Glutamatergic neuron (in vitro differentiated cells): Measurements from ENCODE around the gene KPRP. TPM values are rescaled to one million over a fixed set of nuclear protein-coding genes. Genes with fewer than 3 reads are reported as not detected.

Experiments
- DNase-seq: peaks from one replicate; pipeline ENCODE4 v3.0.0; 2022
- H3K27ac Mint-ChIP-seq: one replicate; pipeline ENCODE4 v1.8.0; 2020; ENCODE audit warnings: mild to moderate bottlenecking, mixed read lengths, inconsistent platforms; ENCODE audit not compliant: unreplicated experiment
- H3K27me3 Mint-ChIP-seq: one replicate; pipeline ENCODE4 v1.8.0; 2020; ENCODE audit warnings: mild to moderate bottlenecking, moderate library complexity, mixed read lengths, inconsistent platforms; ENCODE audit not compliant: unreplicated experiment
- H3K36me3 Mint-ChIP-seq: one replicate; pipeline ENCODE4 v1.8.0; 2020; ENCODE audit warnings: mild to moderate bottlenecking, mixed read lengths, inconsistent platforms; ENCODE audit not compliant: unreplicated experiment
- H3K4me1 Mint-ChIP-seq: one replicate; pipeline ENCODE4 v1.8.0; 2020; ENCODE audit warnings: mild to moderate bottlenecking, low read depth, mixed read lengths, inconsistent platforms; ENCODE audit not compliant: unreplicated experiment
- H3K4me3 Mint-ChIP-seq: one replicate; pipeline ENCODE4 v1.8.0; 2020; ENCODE audit warnings: mild to moderate bottlenecking, mixed read lengths, inconsistent platforms; ENCODE audit not compliant: unreplicated experiment
- H3K9me3 Mint-ChIP-seq: one replicate; pipeline ENCODE4 v1.8.0; 2020; ENCODE audit warnings: mild to moderate bottlenecking, moderate library complexity, mixed read lengths, inconsistent platforms; ENCODE audit not compliant: unreplicated experiment
- CTCF ChIP-seq: fragments of 200-600 bp; sonication (generic); IDR thresholded peaks from one replicate; pipeline ENCODE4 v1.5.0; 2021; ENCODE audit not compliant: partially characterized antibody, unreplicated experiment
- total RNA-seq: library from RNA; stranded (reverse); fragmentation: NEBNext Ultra II Directional; extraction: Animal tissue kit (Norgen Biotek cat#: 25700); gene quantifications from one replicate; pipeline ENCODE4 v1.2.1, GENCODE V29; 2021; ENCODE audit not compliant: unreplicated experiment

KPRP gene
- total RNA-seq, 1 donor from 2014 or later = not detected

DNA sequence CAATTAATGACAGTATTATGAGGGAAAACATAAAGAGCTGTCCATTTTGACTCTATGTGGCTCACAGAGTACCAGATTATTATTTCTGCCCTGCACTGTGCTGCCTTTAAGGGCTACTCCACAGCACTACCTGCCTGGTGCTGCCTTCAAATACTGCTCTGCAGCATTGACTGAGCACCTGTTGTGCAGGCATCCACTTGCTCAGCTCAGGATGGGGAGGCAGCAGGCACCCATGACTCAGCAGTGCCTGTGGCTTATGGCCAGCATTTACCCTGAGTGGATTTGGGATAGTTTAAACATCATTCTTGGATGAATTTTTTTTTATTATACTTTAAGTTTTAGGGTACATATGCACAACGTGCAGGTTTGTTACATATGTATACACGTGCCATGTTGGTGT lies 953 bp upstream of the KPRP start:
- Mint-ChIP-seq H3K9me3 (no peaks in the 10 kb centered on the region), H3K4me3 (no peak overlapping the region), H3K27me3 (peaks cover 4% of the 10 kb centered on the region), H3K36me3 (no peaks in the 10 kb centered on the region), H3K27ac (no peak overlapping the region), H3K4me1 (no peaks in the 10 kb centered on the region)
- no peak for TF ChIP-seq CTCF
- no peak for DNase-seq

DNA sequence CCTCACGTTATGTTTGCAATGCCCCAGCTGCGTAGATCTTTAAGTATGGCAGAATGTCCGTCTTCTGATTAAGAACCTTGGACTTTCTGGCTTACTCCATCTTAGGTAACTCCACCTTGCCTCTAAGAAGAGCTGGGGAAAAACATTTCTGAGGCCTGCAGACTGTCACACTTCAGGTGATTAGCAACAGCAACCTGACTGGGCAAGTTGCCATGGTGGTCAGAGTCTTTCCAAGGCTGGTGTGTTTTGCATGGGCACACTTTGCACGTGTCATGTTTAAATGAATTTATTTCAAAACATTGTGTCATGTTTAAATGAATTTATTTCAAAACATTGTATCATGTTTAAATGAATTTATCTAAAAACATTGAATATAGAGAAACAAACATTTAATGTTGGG lies 811 bp downstream of the KPRP start:
- no peak for TF ChIP-seq CTCF
- Mint-ChIP-seq H3K4me1 (no peaks in the 10 kb centered on the region), H3K4me3 (no peak overlapping the region), H3K27me3 (peaks cover 4% of the 10 kb centered on the region), H3K9me3 (no peaks in the 10 kb centered on the region), H3K36me3 (no peaks in the 10 kb centered on the region), H3K27ac (no peak overlapping the region)
- DNase-seq = no peak

- Mint-ChIP-seq H3K4me1 (no peaks in the 10 kb centered on the region), H3K27me3 (peaks cover 4% of the 10 kb centered on the region), H3K9me3 (no peaks in the 10 kb centered on the region), H3K4me3 (no peak overlapping the region), H3K27ac (no peak overlapping the region), H3K36me3 (no peaks in the 10 kb centered on the region)
- no peak for TF ChIP-seq CTCF
- DNase-seq = no peak
Observed at GRCh38 chr1:152759453-152760173, 1.8 kb downstream of the KPRP start.

GRCh38 chr1:152760551-152761190 lies 2.8 kb downstream of the KPRP start:
- no peak for DNase-seq
- Mint-ChIP-seq H3K9me3 (no peaks in the 10 kb centered on the region), H3K4me3 (no peak overlapping the region), H3K4me1 (no peaks in the 10 kb centered on the region), H3K27ac (no peak overlapping the region), H3K27me3 (peaks cover 4% of the 10 kb centered on the region), H3K36me3 (no peaks in the 10 kb centered on the region)
- TF ChIP-seq CTCF = no peak

GRCh38 chr1:152761609-152762213 lies 3.9 kb downstream of the KPRP start:
- H3K27me3 Mint-ChIP-seq = peaks cover 4% of the 10 kb centered on the region
- TF ChIP-seq CTCF = no peak

More at GRCh38 chr1:152761609-152762213, 3.9 kb downstream of the KPRP start:
- H3K36me3 Mint-ChIP-seq = no peaks in the 10 kb centered on the region
- no peak for DNase-seq
- H3K27ac Mint-ChIP-seq = no peak overlapping the region
- H3K4me1 Mint-ChIP-seq = no peaks in the 10 kb centered on the region
- no peak overlapping the region for H3K4me3 Mint-ChIP-seq
- H3K9me3 Mint-ChIP-seq = no peaks in the 10 kb centered on the region
